ENCODE results near the gene TMOD3.

Gene TMOD3

GRCh38 chr15:51907136-51907862 is 77.8 kb downstream of the TMOD3 start:
- DNase-seq (ENCODE audit: low read depth in 2 of 2) = no peak

GRCh38 chr15:51908316-51908715 is 78.9 kb downstream of the TMOD3 start:
- no peak for DNase-seq (ENCODE audit: low read depth in 2 of 2)

GRCh38 chr15:51909584-51909983 is 80.1 kb downstream of the TMOD3 start:
- no peak for DNase-seq (ENCODE audit: low read depth in 2 of 2)

GRCh38 chr15:51912528-51912927 is 83.1 kb downstream of the TMOD3 start:
- DNase-seq (ENCODE audit: low read depth in 2 of 2) = no peak

- no peak for DNase-seq (ENCODE audit: low read depth in 2 of 2)
Measured at GRCh38 chr15:51917493-51917892, 88.0 kb downstream of the TMOD3 start.

GRCh38 chr15:51924156-51925068 is 95.0 kb downstream of the TMOD3 start:
- no peak for DNase-seq (ENCODE audit: low read depth in 2 of 2)

- no peak for DNase-seq (ENCODE audit: low read depth in 2 of 2)
Measured at GRCh38 chr15:51926809-51927208, 97.4 kb downstream of the TMOD3 start.

GRCh38 chr15:51931016-51931415 is 101.6 kb downstream of the TMOD3 start:
- DNase-seq (ENCODE audit: low read depth in 2 of 2) = no peak

- DNase-seq (ENCODE audit: low read depth in 2 of 2) = no peak
Measured at GRCh38 chr15:51931638-51932037, 102.2 kb downstream of the TMOD3 start.

- no peak for DNase-seq (ENCODE audit: low read depth in 2 of 2)
Measured at GRCh38 chr15:51932161-51932560, 102.7 kb downstream of the TMOD3 start.

- no peak for DNase-seq (ENCODE audit: low read depth in 2 of 2)
Measured at GRCh38 chr15:51935466-51936104, 106.1 kb downstream of the TMOD3 start.

GRCh38 chr15:51936105-51936478 is 106.6 kb downstream of the TMOD3 start:
- no peak for DNase-seq (ENCODE audit: low read depth in 2 of 2)

- no peak for DNase-seq (ENCODE audit: low read depth in 2 of 2)
Measured at GRCh38 chr15:51938286-51938685, 108.8 kb downstream of the TMOD3 start.

GRCh38 chr15:51939216-51939615 is 109.8 kb downstream of the TMOD3 start:
- no peak for DNase-seq (ENCODE audit: low read depth in 2 of 2)

GRCh38 chr15:51947124-51947523 is 117.7 kb downstream of the TMOD3 start:
- DNase-seq (ENCODE audit: low read depth in 2 of 2) = no peak

GRCh38 chr15:51952805-51953204 is 123.4 kb downstream of the TMOD3 start:
- DNase-seq (ENCODE audit: low read depth in 2 of 2) = no peak

- DNase-seq (ENCODE audit: low read depth in 2 of 2) = no peak
Measured at GRCh38 chr15:51955504-51955903, 126.1 kb downstream of the TMOD3 start.
